WTC11 (cell line): ENCODE measurements around the gene TTLL9. TPM values are rescaled to one million over a fixed set of nuclear protein-coding genes. Genes with fewer than 3 reads are reported as not detected.

Experiments used
- ATAC-seq: fragments of 200-7000 bp; cut with Tn5 transposase; 2 replicates; pipeline ENCODE4 v1.10.0; 2021; ENCODE audit warnings: mild to moderate bottlenecking, moderate library complexity
- CTCF ChIA-PET: fragments of 300-600 bp; sonication (Branson Sonifier 250); formaldehyde crosslinking; loops from one replicate; lab custom pipeline; 2021; ENCODE audit warnings: antibody characterized with exemption; lab: Charles Lee
- POLR2A ChIA-PET: fragments of 350-600 bp; sonication (Branson Sonifier 250); formaldehyde crosslinking; loops from one replicate; lab custom pipeline; 2021; ENCODE audit warnings: antibody characterized with exemption; lab: Charles Lee
- DNase-seq: peaks from one replicate; pipeline ENCODE4 v3.0.0; 2021; ENCODE audit warnings: low spot score
- H3K27ac Mint-ChIP-seq: 2 replicates; pipeline ENCODE4 v1.8.0; 2021; ENCODE audit warnings: mixed read lengths
- H3K27me3 Mint-ChIP-seq: 2 replicates; pipeline ENCODE4 v1.8.0; 2021; ENCODE audit warnings: low read depth, mild to moderate bottlenecking, moderate library complexity, mixed read lengths
- H3K36me3 Mint-ChIP-seq: 2 replicates; pipeline ENCODE4 v1.8.0; 2021; ENCODE audit warnings: mixed read lengths
- H3K4me1 Mint-ChIP-seq: 2 replicates; pipeline ENCODE4 v1.8.0; 2022; ENCODE audit warnings: mixed read lengths
- H3K4me3 Mint-ChIP-seq: 2 replicates; pipeline ENCODE4 v1.8.0; 2021; ENCODE audit warnings: mild to moderate bottlenecking, moderate library complexity, mixed read lengths
- H3K9me3 Mint-ChIP-seq: 2 replicates; pipeline ENCODE4 v1.8.0; 2021; ENCODE audit warnings: mixed read lengths
- ESRRA ChIP-seq: sonication (generic); formaldehyde crosslinking; IDR thresholded peaks from 2 replicates; pipeline ENCODE4 v1.8.1; 2022; ENCODE audit warnings: mild to moderate bottlenecking, missing genetic modification reagents, borderline replicate concordance
- ETV6 ChIP-seq: sonication (generic); formaldehyde crosslinking; IDR thresholded peaks from 2 replicates; pipeline ENCODE4 v1.8.1; 2022; ENCODE audit warnings: mild to moderate bottlenecking, missing genetic modification reagents
- HMGA2 ChIP-seq: fragments of 250-450 bp; sonication (Bioruptor Pico); IDR thresholded peaks from 2 replicates; pipeline ENCODE4 v1.4.0; 2021; ENCODE audit warnings: mild to moderate bottlenecking, moderate library complexity
- JUN ChIP-seq: sonication (generic); formaldehyde crosslinking; IDR thresholded peaks from 2 replicates; pipeline ENCODE4 v1.8.0; 2023; ENCODE audit warnings: mild to moderate bottlenecking, missing genetic modification reagents
- NR1H2 ChIP-seq: sonication (generic); formaldehyde crosslinking; IDR thresholded peaks from 2 replicates; pipeline ENCODE4 v1.9.0; 2021; ENCODE audit warnings: mild to moderate bottlenecking, moderate library complexity, missing genetic modification reagents
- OVOL2 ChIP-seq: fragments of 250-450 bp; sonication (Bioruptor Pico); IDR thresholded peaks from 2 replicates; pipeline ENCODE4 v1.9.0; 2021; ENCODE audit warnings: mild to moderate bottlenecking, borderline replicate concordance
- PRRX2 ChIP-seq: fragments of 250-450 bp; sonication (Bioruptor Pico); IDR thresholded peaks from 2 replicates; pipeline ENCODE4 v1.8.0; 2021; ENCODE audit warnings: mild to moderate bottlenecking
- RELA ChIP-seq: sonication (generic); formaldehyde crosslinking; IDR thresholded peaks from 2 replicates; pipeline ENCODE4 v1.8.1; 2022; ENCODE audit warnings: missing genetic modification reagents, mild to moderate bottlenecking, borderline replicate concordance
- SMAD3 ChIP-seq: sonication (generic); formaldehyde crosslinking; IDR thresholded peaks from 2 replicates; pipeline ENCODE4 v1.8.0; 2022; ENCODE audit warnings: missing genetic modification reagents, mild to moderate bottlenecking, borderline replicate concordance
- TEAD1 ChIP-seq: sonication (generic); formaldehyde crosslinking; IDR thresholded peaks from 2 replicates; pipeline ENCODE4 v1.8.0; 2022; ENCODE audit warnings: mild to moderate bottlenecking, missing genetic modification reagents
- TEAD4 ChIP-seq: sonication (generic); formaldehyde crosslinking; IDR thresholded peaks from 2 replicates; pipeline ENCODE4 v1.8.0; 2022; ENCODE audit warnings: mild to moderate bottlenecking, missing genetic modification reagents
- ZNF219 ChIP-seq: sonication (generic); formaldehyde crosslinking; IDR thresholded peaks from 2 replicates; pipeline ENCODE4 v1.8.0; 2023; ENCODE audit warnings: missing genetic modification reagents, mild to moderate bottlenecking, borderline replicate concordance
- ZNF317 ChIP-seq: sonication (generic); formaldehyde crosslinking; IDR thresholded peaks from 2 replicates; pipeline ENCODE4 v1.8.1; 2023; ENCODE audit warnings: low read depth, mild to moderate bottlenecking, moderate library complexity, missing genetic modification reagents, borderline replicate concordance
- total RNA-seq: library from RNA; stranded (reverse); gene quantifications from 3 replicates; pipeline ENCODE4 v1.2.3, GENCODE V29; 2021
- TF ChIP-seq, protein P1 (sequence below): fragments of 250-450 bp; sonication (Bioruptor Pico); IDR thresholded peaks from 2 replicates; pipeline ENCODE4 v1.9.0; 2021; ENCODE audit warnings: mild to moderate bottlenecking
- TF ChIP-seq, protein P2 (sequence below): sonication (generic); formaldehyde crosslinking; IDR thresholded peaks from 2 replicates; pipeline ENCODE4 v1.8.0; 2022; ENCODE audit warnings: mild to moderate bottlenecking, missing genetic modification reagents
- TF ChIP-seq, protein P3 (sequence below): sonication (generic); formaldehyde crosslinking; IDR thresholded peaks from 2 replicates; pipeline ENCODE4 v1.8.0; 2023; ENCODE audit warnings: missing genetic modification reagents, mild to moderate bottlenecking, borderline replicate concordance
- TF ChIP-seq, protein P4 (sequence below): sonication (generic); formaldehyde crosslinking; IDR thresholded peaks from 2 replicates; pipeline ENCODE4 v1.8.1; 2022; ENCODE audit warnings: low read depth, missing genetic modification reagents, borderline replicate concordance
- TF ChIP-seq, protein P5 (sequence below): fragments of 250-450 bp; sonication (Bioruptor Pico); IDR thresholded peaks from 2 replicates; pipeline ENCODE4 v1.9.0; 2021; ENCODE audit warnings: mild to moderate bottlenecking, borderline replicate concordance

The TTLL9 gene
- total RNA-seq, 1 experiment from 2014 or later = not detected

DNA sequence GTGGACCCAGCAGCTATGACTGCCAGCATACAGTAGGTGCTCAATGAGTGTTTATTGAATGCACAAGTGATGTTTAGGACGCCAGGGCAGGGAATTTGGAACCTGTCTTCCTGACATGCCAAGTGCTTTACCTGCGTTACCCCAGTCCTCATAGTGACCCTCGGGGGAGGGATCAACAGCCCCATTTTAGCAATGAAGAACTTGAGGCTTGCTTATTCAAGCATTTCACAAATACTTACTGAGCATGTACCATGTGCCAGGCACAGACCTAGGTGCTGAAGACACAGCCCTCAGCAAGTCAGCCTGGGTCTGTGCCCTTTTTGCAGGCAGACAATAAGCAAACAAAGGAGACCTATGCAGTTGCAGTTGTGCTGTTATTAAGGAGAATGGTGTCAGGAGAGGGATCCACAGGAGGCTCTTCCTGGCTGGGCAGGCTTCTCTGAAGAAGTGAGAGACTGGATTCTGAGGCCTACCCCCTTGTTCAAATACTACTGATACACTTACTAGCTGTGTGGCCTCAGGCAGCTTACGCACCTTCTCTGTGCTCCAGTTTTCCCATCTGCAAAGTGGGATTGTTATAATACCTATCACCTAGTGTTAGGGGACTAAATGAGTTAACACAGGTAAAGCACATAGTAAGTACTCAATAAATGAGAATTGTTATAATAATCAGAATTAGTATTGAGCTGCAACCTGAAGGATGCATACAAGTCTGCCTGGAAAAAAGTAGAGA, 39.8 kb downstream of the TTLL9 start:
- ATAC-seq (no peak), DNase-seq (no peak)
- Mint-ChIP-seq H3K4me3 (no peak overlapping the region), H3K36me3 (no peaks in the 10 kb centered on the region), H3K9me3 (no peaks in the 10 kb centered on the region), H3K27me3 (no peaks in the 10 kb centered on the region; the same call in 1 of the 2 replicates)
- CTCF ChIA-PET = interaction anchor here (1.0 to 2.0 kb wide), 5 partner anchors 42 to 121 kb away, joined by 5 to 12 read pairs (median 5); partner anchors contain the start of gene PDRG1
- TF ChIP-seq SMAD3 (no peak), OVOL2 (CRISPR knock-in tag) (no peak), PRRX2 (CRISPR knock-in tag) (no peak), ZNF317 (CRISPR knock-in tag) (no peak), ESRRA (CRISPR knock-in tag) (no peak)
- TF ChIP-seq, protein P1, sequence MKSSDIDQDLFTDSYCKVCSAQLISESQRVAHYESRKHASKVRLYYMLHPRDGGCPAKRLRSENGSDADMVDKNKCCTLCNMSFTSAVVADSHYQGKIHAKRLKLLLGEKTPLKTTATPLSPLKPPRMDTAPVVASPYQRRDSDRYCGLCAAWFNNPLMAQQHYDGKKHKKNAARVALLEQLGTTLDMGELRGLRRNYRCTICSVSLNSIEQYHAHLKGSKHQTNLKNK (CRISPR knock-in tag) = no peak
- TF ChIP-seq, protein P2, sequence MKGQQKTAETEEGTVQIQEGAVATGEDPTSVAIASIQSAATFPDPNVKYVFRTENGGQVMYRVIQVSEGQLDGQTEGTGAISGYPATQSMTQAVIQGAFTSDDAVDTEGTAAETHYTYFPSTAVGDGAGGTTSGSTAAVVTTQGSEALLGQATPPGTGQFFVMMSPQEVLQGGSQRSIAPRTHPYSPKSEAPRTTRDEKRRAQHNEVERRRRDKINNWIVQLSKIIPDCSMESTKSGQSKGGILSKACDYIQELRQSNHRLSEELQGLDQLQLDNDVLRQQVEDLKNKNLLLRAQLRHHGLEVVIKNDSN = no peak
- TF ChIP-seq, all 79 proteins: peak for 0
- Mint-ChIP-seq H3K4me1 (peaks cover 56% of the 10 kb centered on the region), H3K27ac (peak overlapping the region; percentile 49)
- POLR2A ChIA-PET = no interaction called here

DNA sequence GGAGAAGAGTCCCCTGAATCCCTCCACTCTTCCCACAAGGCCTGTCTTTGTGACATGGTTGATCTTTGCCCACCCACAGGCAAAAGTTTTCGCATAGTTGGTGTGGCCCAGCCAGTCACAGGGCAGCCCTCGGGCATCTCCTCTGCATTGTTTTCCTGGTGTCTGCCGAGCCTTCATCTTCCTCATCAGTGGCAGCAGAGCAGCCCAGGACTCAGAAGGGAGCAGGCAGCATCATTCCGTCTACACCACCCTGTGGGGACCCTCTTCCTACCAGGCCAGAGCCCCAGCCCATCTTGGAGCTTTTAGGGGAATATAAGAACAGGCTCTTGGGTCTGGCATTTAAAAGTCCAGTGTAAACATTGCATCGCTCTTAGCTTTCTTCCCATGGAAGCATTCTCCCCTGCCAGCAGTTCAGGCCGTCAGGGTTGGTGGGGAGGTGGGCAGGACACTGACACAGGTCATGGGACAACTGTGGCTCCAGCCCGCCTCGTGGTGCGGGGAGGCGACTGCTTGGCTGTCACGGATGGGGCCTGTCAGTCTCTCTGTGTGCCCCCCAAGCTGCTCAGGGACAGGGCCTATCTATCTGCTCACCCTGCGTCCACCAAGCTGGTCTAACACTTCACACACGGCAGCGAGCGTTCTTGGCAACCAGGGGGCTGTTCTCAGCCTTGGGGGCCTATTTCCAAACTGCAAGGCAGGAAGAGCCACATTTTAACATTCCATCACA, 43.2 kb downstream of the TTLL9 start:
- CTCF ChIA-PET = interaction anchor here (0.6 to 1.6 kb wide), 4 partner anchors 22 to 60 kb away, joined by 3 to 7 read pairs (median 4); partner anchors contain the start of gene PDRG1

More for the DNA sequence above, 43.2 kb downstream of the TTLL9 start:
- Mint-ChIP-seq H3K4me3 (no peak overlapping the region), H3K9me3 (peaks cover 11% of the 10 kb centered on the region), H3K36me3 (0 out of 2 replicates have a peak, but pooled peaks cover 3% of the 10 kb centered on the region), H3K27me3 (peaks cover 4% of the 10 kb centered on the region), H3K27ac (peak overlapping the region; percentile 51), H3K4me1 (peaks cover 48% of the 10 kb centered on the region)
- ATAC-seq (no peak), DNase-seq (no peak)
- TF ChIP-seq HMGA2 = no peak
- no peak for TF ChIP-seq PRRX2 (CRISPR knock-in tag)
- no peak for TF ChIP-seq TEAD4 (CRISPR knock-in tag)
- no peak for TF ChIP-seq JUN
- TF ChIP-seq NR1H2 = no peak
- no peak for TF ChIP-seq ZNF219 (CRISPR knock-in tag)
- no peak for TF ChIP-seq RELA
- TF ChIP-seq TEAD1 (CRISPR knock-in tag) = no peak
- no peak for TF ChIP-seq ESRRA (CRISPR knock-in tag)
- no peak for TF ChIP-seq ETV6
- TF ChIP-seq, protein P3, sequence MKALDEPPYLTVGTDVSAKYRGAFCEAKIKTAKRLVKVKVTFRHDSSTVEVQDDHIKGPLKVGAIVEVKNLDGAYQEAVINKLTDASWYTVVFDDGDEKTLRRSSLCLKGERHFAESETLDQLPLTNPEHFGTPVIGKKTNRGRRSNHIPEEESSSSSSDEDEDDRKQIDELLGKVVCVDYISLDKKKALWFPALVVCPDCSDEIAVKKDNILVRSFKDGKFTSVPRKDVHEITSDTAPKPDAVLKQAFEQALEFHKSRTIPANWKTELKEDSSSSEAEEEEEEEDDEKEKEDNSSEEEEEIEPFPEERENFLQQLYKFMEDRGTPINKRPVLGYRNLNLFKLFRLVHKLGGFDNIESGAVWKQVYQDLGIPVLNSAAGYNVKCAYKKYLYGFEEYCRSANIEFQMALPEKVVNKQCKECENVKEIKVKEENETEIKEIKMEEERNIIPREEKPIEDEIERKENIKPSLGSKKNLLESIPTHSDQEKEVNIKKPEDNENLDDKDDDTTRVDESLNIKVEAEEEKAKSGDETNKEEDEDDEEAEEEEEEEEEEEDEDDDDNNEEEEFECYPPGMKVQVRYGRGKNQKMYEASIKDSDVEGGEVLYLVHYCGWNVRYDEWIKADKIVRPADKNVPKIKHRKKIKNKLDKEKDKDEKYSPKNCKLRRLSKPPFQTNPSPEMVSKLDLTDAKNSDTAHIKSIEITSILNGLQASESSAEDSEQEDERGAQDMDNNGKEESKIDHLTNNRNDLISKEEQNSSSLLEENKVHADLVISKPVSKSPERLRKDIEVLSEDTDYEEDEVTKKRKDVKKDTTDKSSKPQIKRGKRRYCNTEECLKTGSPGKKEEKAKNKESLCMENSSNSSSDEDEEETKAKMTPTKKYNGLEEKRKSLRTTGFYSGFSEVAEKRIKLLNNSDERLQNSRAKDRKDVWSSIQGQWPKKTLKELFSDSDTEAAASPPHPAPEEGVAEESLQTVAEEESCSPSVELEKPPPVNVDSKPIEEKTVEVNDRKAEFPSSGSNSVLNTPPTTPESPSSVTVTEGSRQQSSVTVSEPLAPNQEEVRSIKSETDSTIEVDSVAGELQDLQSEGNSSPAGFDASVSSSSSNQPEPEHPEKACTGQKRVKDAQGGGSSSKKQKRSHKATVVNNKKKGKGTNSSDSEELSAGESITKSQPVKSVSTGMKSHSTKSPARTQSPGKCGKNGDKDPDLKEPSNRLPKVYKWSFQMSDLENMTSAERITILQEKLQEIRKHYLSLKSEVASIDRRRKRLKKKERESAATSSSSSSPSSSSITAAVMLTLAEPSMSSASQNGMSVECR (CRISPR knock-in tag) = no peak
- TF ChIP-seq, protein P4, sequence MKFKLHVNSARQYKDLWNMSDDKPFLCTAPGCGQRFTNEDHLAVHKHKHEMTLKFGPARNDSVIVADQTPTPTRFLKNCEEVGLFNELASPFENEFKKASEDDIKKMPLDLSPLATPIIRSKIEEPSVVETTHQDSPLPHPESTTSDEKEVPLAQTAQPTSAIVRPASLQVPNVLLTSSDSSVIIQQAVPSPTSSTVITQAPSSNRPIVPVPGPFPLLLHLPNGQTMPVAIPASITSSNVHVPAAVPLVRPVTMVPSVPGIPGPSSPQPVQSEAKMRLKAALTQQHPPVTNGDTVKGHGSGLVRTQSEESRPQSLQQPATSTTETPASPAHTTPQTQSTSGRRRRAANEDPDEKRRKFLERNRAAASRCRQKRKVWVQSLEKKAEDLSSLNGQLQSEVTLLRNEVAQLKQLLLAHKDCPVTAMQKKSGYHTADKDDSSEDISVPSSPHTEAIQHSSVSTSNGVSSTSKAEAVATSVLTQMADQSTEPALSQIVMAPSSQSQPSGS (CRISPR knock-in tag) = no peak
- TF ChIP-seq ZNF317 (CRISPR knock-in tag) = no peak
- TF ChIP-seq, protein P5, sequence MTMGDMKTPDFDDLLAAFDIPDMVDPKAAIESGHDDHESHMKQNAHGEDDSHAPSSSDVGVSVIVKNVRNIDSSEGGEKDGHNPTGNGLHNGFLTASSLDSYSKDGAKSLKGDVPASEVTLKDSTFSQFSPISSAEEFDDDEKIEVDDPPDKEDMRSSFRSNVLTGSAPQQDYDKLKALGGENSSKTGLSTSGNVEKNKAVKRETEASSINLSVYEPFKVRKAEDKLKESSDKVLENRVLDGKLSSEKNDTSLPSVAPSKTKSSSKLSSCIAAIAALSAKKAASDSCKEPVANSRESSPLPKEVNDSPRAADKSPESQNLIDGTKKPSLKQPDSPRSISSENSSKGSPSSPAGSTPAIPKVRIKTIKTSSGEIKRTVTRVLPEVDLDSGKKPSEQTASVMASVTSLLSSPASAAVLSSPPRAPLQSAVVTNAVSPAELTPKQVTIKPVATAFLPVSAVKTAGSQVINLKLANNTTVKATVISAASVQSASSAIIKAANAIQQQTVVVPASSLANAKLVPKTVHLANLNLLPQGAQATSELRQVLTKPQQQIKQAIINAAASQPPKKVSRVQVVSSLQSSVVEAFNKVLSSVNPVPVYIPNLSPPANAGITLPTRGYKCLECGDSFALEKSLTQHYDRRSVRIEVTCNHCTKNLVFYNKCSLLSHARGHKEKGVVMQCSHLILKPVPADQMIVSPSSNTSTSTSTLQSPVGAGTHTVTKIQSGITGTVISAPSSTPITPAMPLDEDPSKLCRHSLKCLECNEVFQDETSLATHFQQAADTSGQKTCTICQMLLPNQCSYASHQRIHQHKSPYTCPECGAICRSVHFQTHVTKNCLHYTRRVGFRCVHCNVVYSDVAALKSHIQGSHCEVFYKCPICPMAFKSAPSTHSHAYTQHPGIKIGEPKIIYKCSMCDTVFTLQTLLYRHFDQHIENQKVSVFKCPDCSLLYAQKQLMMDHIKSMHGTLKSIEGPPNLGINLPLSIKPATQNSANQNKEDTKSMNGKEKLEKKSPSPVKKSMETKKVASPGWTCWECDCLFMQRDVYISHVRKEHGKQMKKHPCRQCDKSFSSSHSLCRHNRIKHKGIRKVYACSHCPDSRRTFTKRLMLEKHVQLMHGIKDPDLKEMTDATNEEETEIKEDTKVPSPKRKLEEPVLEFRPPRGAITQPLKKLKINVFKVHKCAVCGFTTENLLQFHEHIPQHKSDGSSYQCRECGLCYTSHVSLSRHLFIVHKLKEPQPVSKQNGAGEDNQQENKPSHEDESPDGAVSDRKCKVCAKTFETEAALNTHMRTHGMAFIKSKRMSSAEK (CRISPR knock-in tag) = no peak
- POLR2A ChIA-PET = no interaction called here
